ENCODE results near the gene LCORL.
"Not testable (repeated sequence)": the region's sequence is repeated elsewhere in the genome, so short reads cannot be mapped to it uniquely, and the experiment has no call there.

LCORL gene

GRCh38 chr4:17851959-17852358 is 169.6 kb downstream of the LCORL start:
- DNase-seq (ENCODE audit: low spot score): no peak

GRCh38 chr4:17850295-17850694 is 171.3 kb downstream of the LCORL start:
- not testable (repeated sequence) for DNase-seq (ENCODE audit: low spot score)

- no peak for DNase-seq (ENCODE audit: low spot score)
These were observed 175.3 kb downstream of the LCORL start for GRCh38 chr4:17846266-17846665.

GRCh38 chr4:17823871-17824669 is 197.5 kb downstream of the LCORL start:
- no peak for DNase-seq (ENCODE audit: low spot score)

- DNase-seq (ENCODE audit: low spot score): peak; percentile 37
These were observed 204.5 kb downstream of the LCORL start for GRCh38 chr4:17817027-17817426.

GRCh38 chr4:17816142-17816541 is 205.4 kb downstream of the LCORL start:
- no peak for DNase-seq (ENCODE audit: low spot score)

- DNase-seq (ENCODE audit: low spot score): no peak
These were observed 207.4 kb downstream of the LCORL start for GRCh38 chr4:17814140-17814539.

- no peak for DNase-seq (ENCODE audit: low spot score)
These were observed 208.8 kb downstream of the LCORL start for GRCh38 chr4:17812801-17813200.

- no peak for DNase-seq (ENCODE audit: low spot score)
These were observed 209.4 kb downstream of the LCORL start for GRCh38 chr4:17812125-17812524.

- no peak for DNase-seq (ENCODE audit: low spot score)
These were observed 210.4 kb downstream of the LCORL start for GRCh38 chr4:17811078-17811603.

GRCh38 chr4:17810260-17811077 is 211.1 kb downstream of the LCORL start, which contains the start of the genes DCAF16 and NCAPG:
Gene DCAF16, minus strand, starts transcription at chr4:17810757. Its CDS starts 6,616 bp downstream, at chr4:17804141.
Gene NCAPG, plus strand, starts transcription at chr4:17810979. Its CDS starts 99 bp downstream, at chr4:17811078.
- DNase-seq (ENCODE audit: low spot score): peak; percentile 97

GRCh38 chr4:17809667-17810066 is 211.9 kb downstream of the LCORL start:
- no peak for DNase-seq (ENCODE audit: low spot score)

- no peak for DNase-seq (ENCODE audit: low spot score)
These were observed 214.1 kb downstream of the LCORL start for GRCh38 chr4:17807446-17807845.

- no peak for DNase-seq (ENCODE audit: low spot score)
These were observed 215.9 kb downstream of the LCORL start for GRCh38 chr4:17805580-17806155.

GRCh38 chr4:17797808-17798207 is 223.7 kb downstream of the LCORL start:
- DNase-seq (ENCODE audit: low spot score): no peak

GRCh38 chr4:17794730-17795129 is 226.8 kb downstream of the LCORL start:
- DNase-seq (ENCODE audit: low spot score): no peak

Data from D341Med (cell line).